Common myeloid progenitor, CD34-positive (primary cell): Measurements from ENCODE around the gene PPP1R16B.

Experiments used
- CTCF ChIA-PET: fragments of 350-600 bp; sonication (Branson Sonifier 250); formaldehyde crosslinking; loops from one replicate; lab custom pipeline; 2021; ENCODE audit warnings: antibody characterized with exemption; lab: Charles Lee
- POLR2A ChIA-PET: fragments of 350-600 bp; sonication (Branson Sonifier 250); formaldehyde crosslinking; loops from one replicate; lab custom pipeline; 2021; ENCODE audit warnings: antibody characterized with exemption; lab: Charles Lee
- DNase-seq, 3 donors: peaks; one replicate each; pipeline versions ENCODE4 v3.0.0 to v3.0.0-alpha.2; 2013
- H3K27ac ChIP-seq, 2 experiments: 1 replicate in 1 of 2; 2 replicates in 1 of 2; pipeline ENCODE4 v1.7.0; 2013; ENCODE audit warnings: inconsistent platforms in 2 of 2, low read length in 2 of 2, mild to moderate bottlenecking in 2 of 2, low read depth in 1 of 2, moderate library complexity in 1 of 2; ENCODE audit not compliant: severe bottlenecking in 2 of 2, insufficient read depth in 1 of 2, poor library complexity in 1 of 2
- H3K27me3 ChIP-seq, 5 experiments: replicated peaks in 2 of 5; 1 replicate in 3 of 5; 2 replicates in 2 of 5; pipeline versions ENCODE4 v1.6.1 to v1.7.0; 2013; ENCODE audit warnings: low read length in 4 of 5, mild to moderate bottlenecking in 2 of 5, moderate library complexity in 2 of 5, inconsistent platforms in 1 of 5; ENCODE audit not compliant: insufficient read depth in 5 of 5, control insufficient read depth in 4 of 5
- H3K36me3 ChIP-seq, 4 experiments: 1 replicate in 2 of 4; 2 replicates in 2 of 4; pipeline versions ENCODE4 v1.6.1 to v1.7.0; 2013; ENCODE audit warnings: low read length in 3 of 4, control low read depth in 1 of 4, mild to moderate bottlenecking in 1 of 4; ENCODE audit not compliant: control insufficient read depth in 4 of 4, insufficient read depth in 4 of 4
- H3K4me1 ChIP-seq, 4 experiments: 1 replicate in 3 of 4; 2 replicates in 1 of 4; pipeline versions ENCODE4 v1.6.1 to v1.7.1; 2013; ENCODE audit warnings: low read length in 3 of 4, mild to moderate bottlenecking in 3 of 4, control low read depth in 1 of 4, inconsistent platforms in 1 of 4, moderate library complexity in 1 of 4; ENCODE audit not compliant: control insufficient read depth in 4 of 4, insufficient read depth in 4 of 4; ENCODE audit errors: control extremely low read depth in 1 of 4
- H3K4me3 ChIP-seq, 7 experiments: 1 replicate in 4 of 7; 2 replicates in 3 of 7; pipeline versions ENCODE4 v1.5.1 to v1.7.0; 2013; ENCODE audit warnings: mild to moderate bottlenecking in 7 of 7, low read length in 6 of 7, moderate library complexity in 6 of 7, inconsistent platforms in 2 of 7, low read depth in 2 of 7, control low read depth in 1 of 7; ENCODE audit not compliant: insufficient read depth in 4 of 7, control insufficient read depth in 1 of 7; ENCODE audit errors: extremely low read depth in 1 of 7
- H3K9me3 ChIP-seq, 5 experiments: 1 replicate in 4 of 5; 2 replicates in 1 of 5; pipeline versions ENCODE4 v1.6.1 to v1.7.1; 2013; ENCODE audit warnings: low read length in 4 of 5, mild to moderate bottlenecking in 2 of 5, inconsistent platforms in 1 of 5, low read depth in 1 of 5, moderate library complexity in 1 of 5; ENCODE audit not compliant: control insufficient read depth in 4 of 5, insufficient read depth in 2 of 5; ENCODE audit errors: control extremely low read depth in 1 of 5
- WGBS: methylation state at CpG from one replicate; pipeline ENCODE4 v1.1.5; 2013; ENCODE audit not compliant: insufficient coverage; 5-methylcytosine and 5-hydroxymethylcytosine counted together

The PPP1R16B gene

GRCh38 chr20:38764567-38765318 is 40.8 kb upstream of the PPP1R16B start:
- WGBS: 83% methylated on average over 8 of the region's 11 CpGs
- no peaks in the 10 kb centered on the region for H3K9me3 ChIP-seq
- ChIA-PET POLR2A (interaction anchor here (0.5 to 1.2 kb wide), 4 partner anchors 8 to 1476 kb away, joined by 3 to 9 read pairs (median 4); no protein-coding TSS in a partner anchor), CTCF (interaction anchor here (1.2 to 11.9 kb wide), 2 partner anchors 14 to 117 kb away, joined by 4 to 76 read pairs; partner anchors contain the start of gene ACTR5)
- no peak overlapping the region for H3K27ac ChIP-seq
- no peak overlapping the region for H3K4me3 ChIP-seq
- no peak for DNase-seq
- no peaks in the 10 kb centered on the region for H3K4me1 ChIP-seq
- H3K27me3 ChIP-seq: no peaks in the 10 kb centered on the region
- peaks cover 15 to 87% (median 49%) of the 10 kb centered on the region in 4 experiments for H3K36me3 ChIP-seq

GRCh38 chr20:38766071-38766470 is 39.4 kb upstream of the PPP1R16B start:
- ChIA-PET POLR2A (no interaction called here), CTCF (interaction anchor here (11.9 kb wide), 1 partner anchor 15 kb away, joined by 76 read pairs; the partner anchor contains the start of gene ACTR5)
- Histone ChIP-seq H3K4me3 (no peak overlapping the region), H3K27me3 (no peaks in the 10 kb centered on the region), H3K4me1 (no peaks in the 10 kb centered on the region), H3K27ac (no peak overlapping the region), H3K36me3 (peaks cover 15 to 86% (median 46%) of the 10 kb centered on the region in 4 experiments), H3K9me3 (no peaks in the 10 kb centered on the region)
- WGBS: 96% methylated on average over 2 of the region's 4 CpGs
- DNase-seq: no peak

GRCh38 chr20:38769376-38770295 is 35.9 kb upstream of the PPP1R16B start:
- no peak for DNase-seq
- CTCF ChIA-PET: interaction anchor here (0.7 to 11.9 kb wide), 4 partner anchors 9 to 21 kb away, joined by 3 to 76 read pairs (median 4); partner anchors contain the start of gene ACTR5
- H3K27me3 ChIP-seq: no peaks in the 10 kb centered on the region
- no peak overlapping the region for H3K27ac ChIP-seq
- POLR2A ChIA-PET: no interaction called here
- H3K4me1 ChIP-seq: no peaks in the 10 kb centered on the region
- H3K4me3 ChIP-seq: no peak overlapping the region
- H3K9me3 ChIP-seq: peaks cover 3 to 10% (median 8%) of the 10 kb centered on the region in 5 experiments
- peaks cover 31 to 92% (median 59%) of the 10 kb centered on the region in 4 experiments for H3K36me3 ChIP-seq
- 91% methylated on average over 9 of the region's 13 CpGs for WGBS

DNA sequence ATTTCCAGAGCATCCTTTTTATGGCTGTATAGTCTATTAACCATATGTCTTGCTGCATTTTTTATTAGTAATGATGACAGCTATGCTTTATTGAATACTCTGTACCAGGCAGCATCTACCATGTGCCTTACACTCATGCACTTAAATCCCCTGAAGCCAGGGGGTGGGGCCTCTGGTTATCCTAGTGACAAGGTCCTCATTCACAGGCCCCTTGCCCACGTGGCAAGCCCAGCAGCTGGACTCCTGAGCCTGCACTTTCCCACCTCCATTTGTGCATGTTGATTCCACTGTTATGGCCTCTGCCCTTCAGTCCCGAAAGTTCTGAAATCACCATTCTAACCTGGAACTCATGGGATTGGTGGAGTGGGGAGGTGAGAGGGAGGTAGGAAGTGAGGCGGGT is 35.0 kb upstream of the PPP1R16B start:
- ChIA-PET CTCF (interaction anchor here (0.6 to 11.9 kb wide), 4 partner anchors 10 to 19 kb away, joined by 3 to 76 read pairs (median 4); partner anchors contain the start of gene ACTR5), POLR2A (interaction anchor here (1.3 kb wide), 1 partner anchor 36 kb away, joined by 3 read pairs; no protein-coding TSS in a partner anchor)
- no peaks in the 10 kb centered on the region for H3K4me1 ChIP-seq
- no peak for DNase-seq
- no peak overlapping the region for H3K4me3 ChIP-seq
- H3K27me3 ChIP-seq: no peaks in the 10 kb centered on the region
- no peak overlapping the region for H3K27ac ChIP-seq
- H3K36me3 ChIP-seq: peaks cover 29 to 93% (median 55%) of the 10 kb centered on the region in 4 experiments
- WGBS: 100% methylated on average over 2 of the region's 3 CpGs
- H3K9me3 ChIP-seq: peaks cover 3 to 10% (median 8%) of the 10 kb centered on the region in 5 experiments

DNA sequence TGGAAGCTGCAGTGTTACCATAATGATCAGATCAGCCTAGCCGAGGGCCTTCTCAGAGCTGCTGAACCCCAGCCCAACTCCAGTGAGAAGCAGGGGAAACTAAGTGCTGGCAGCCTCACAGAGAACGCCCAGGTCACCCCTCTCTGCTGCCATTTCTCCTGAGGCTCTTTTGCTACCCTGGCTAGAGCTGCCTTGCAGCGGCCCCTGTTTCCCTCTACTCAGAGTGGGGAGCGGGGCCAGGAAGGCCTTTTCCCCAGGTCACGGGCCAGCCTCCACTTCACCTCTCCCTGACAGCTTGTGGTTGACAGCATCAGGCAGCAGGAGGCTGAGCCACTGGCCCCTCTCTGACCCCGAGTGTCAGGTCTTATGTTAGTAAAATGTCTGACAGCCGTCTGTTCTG is 34.5 kb upstream of the PPP1R16B start:
- Histone ChIP-seq H3K27ac (no peak overlapping the region), H3K9me3 (peaks cover 3 to 10% (median 8%) of the 10 kb centered on the region in 5 experiments), H3K4me1 (no peaks in the 10 kb centered on the region), H3K27me3 (no peaks in the 10 kb centered on the region), H3K36me3 (peaks cover 25 to 89% (median 53%) of the 10 kb centered on the region in 4 experiments), H3K4me3 (no peak overlapping the region)
- no peak for DNase-seq
- ChIA-PET POLR2A (interaction anchor here (1.3 kb wide), 1 partner anchor 36 kb away, joined by 3 read pairs; no protein-coding TSS in a partner anchor), CTCF (interaction anchor here (0.6 to 1.6 kb wide), 5 partner anchors 10 to 122 kb away, joined by 3 to 4 read pairs (median 3); no protein-coding TSS in a partner anchor)
- WGBS: 73% methylated on average over 7 of the region's 7 CpGs

GRCh38 chr20:38771621-38772020 is 33.9 kb upstream of the PPP1R16B start:
- WGBS: 81% methylated on average over 3 of the region's 7 CpGs
- peaks cover 3 to 10% (median 8%) of the 10 kb centered on the region in 5 experiments for H3K9me3 ChIP-seq
- no peaks in the 10 kb centered on the region for H3K27me3 ChIP-seq
- H3K4me3 ChIP-seq: no peak overlapping the region
- DNase-seq: no peak
- ChIA-PET CTCF (interaction anchor here (0.8 to 1.6 kb wide), 2 partner anchors 20 to 121 kb away, joined by 3 read pairs; no protein-coding TSS in a partner anchor), POLR2A (interaction anchor here (1.3 kb wide), 1 partner anchor 35 kb away, joined by 3 read pairs; no protein-coding TSS in a partner anchor)
- no peak overlapping the region for H3K27ac ChIP-seq
- H3K36me3 ChIP-seq: peaks cover 26 to 82% (median 50%) of the 10 kb centered on the region in 4 experiments
- H3K4me1 ChIP-seq: no peaks in the 10 kb centered on the region
